ENCODE measurements around the gene NPIPB2. TPM values are rescaled to one million over a fixed set of nuclear protein-coding genes. Genes with fewer than 3 reads are reported as not detected.

NPIPB2 gene
- total RNA-seq, 4 donors from 2014 or later, result 4.4 to 13.9 (median 10.8) TPM

GRCh38 chr16:11955713-11956123 is 13.9 kb upstream of the NPIPB2 start:
- TF ChIP-seq CTCF (IDR thresholded peaks at IDR 0.05; ENCODE audit: low read depth), result no peak

- no peak for TF ChIP-seq CTCF (IDR thresholded peaks at IDR 0.05; ENCODE audit: low read depth)
Observed at GRCh38 chr16:11950388-11950787, 8.5 kb upstream of the NPIPB2 start.

GRCh38 chr16:11949527-11949926 is 7.7 kb upstream of the NPIPB2 start:
- TF ChIP-seq CTCF (IDR thresholded peaks at IDR 0.05; ENCODE audit: low read depth), result no peak

- TF ChIP-seq CTCF (IDR thresholded peaks at IDR 0.05; ENCODE audit: low read depth), result no peak
Observed at GRCh38 chr16:11948819-11949218, 7.0 kb upstream of the NPIPB2 start.

DNA sequence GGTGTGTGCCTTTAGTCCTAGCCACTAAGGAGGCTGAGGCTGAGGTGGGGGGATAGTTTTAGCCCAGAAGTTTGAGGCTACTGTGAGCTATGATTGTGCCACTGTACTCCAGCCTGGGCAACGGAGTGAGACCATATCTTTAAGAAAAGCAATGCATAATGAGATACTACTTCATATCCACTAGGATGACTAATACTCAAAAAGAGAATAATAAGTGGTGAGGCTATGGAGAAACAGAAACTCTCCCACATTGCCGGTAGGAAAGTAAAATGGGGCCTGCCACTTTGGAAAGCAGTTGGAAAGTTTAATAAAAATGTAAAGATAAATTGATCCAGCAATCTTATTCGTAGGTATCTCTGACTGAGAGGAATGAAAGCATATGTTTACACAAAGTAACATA is 4.6 kb upstream of the NPIPB2 start:
- no peak for TF ChIP-seq CTCF (IDR thresholded peaks at IDR 0.05; ENCODE audit: low read depth)

- TF ChIP-seq CTCF (IDR thresholded peaks at IDR 0.05; ENCODE audit: low read depth), result no peak
Observed at GRCh38 chr16:11916524-11917285, 25.1 kb downstream of the NPIPB2 start.

DNA sequence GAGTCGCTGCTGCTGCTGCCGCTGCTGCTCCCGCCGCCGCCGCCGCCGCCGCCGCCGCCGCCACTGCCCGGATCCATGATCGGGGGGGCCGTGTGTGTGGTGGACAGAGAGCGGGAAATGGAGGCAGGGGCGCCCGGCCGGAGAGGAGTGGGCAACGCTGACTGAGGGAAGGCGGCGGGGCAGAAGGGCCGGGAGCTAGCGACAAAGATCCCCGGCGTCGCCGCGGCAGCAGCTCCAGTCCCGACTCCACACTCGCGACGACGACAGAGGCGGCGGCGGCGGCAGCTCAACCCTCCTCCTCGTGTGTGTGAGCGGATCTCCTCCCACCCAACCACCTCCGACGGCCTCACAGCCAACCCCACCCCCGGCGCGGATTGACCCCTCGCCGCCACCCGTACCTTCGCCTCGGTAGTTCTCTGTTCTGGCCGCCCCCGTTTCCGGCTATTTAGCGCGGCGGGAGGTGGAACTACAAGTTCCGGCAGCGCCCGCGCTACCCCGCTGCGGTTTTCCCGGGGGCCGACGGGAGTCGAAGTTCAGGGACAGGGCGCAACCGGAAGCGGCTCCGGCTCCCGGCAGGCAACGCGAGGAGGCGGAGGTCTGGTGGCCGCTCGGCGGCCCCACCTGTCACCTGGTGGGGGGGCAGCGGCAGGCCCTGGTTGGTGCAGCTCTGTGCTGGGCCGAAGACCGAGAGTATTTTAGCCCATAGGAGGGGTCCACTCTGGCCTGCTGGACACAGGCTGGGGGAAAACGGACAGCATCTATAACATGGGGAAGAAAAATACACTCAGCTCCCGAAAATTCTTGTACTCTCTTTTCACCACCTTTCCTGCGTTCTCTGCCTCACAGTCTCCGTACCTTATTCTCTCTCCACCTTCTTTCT is 26.0 kb downstream of the NPIPB2 start, which contains the start of gene GSPT1:
Gene GSPT1 (minus strand): TSS at position 313 of the 880 bp plus-strand sequence. CDS start 236 bp downstream, at position 77.
- TF ChIP-seq CTCF (IDR thresholded peaks at IDR 0.05; ENCODE audit: low read depth), result no peak

Measured in subcutaneous adipose tissue (tissue), 4 donors.